H9 (cell line): ENCODE results near the gene FGD6. TPM values are rescaled to one million over a fixed set of nuclear protein-coding genes. Genes with fewer than 3 reads are reported as not detected.
"Not testable (repeated sequence)": the region's sequence is repeated elsewhere in the genome, so short reads cannot be mapped to it uniquely, and the experiment has no call there.

Source experiments
- DNase-seq: peaks from one replicate; pipeline ENCODE4 v3.0.0-alpha.2; 2017
- H2AFZ ChIP-seq: one replicate; pipeline ENCODE4 v1.6.1; 2013; ENCODE audit warnings: mild to moderate bottlenecking, low read length, control low read depth, moderate library complexity
- H2AK5ac ChIP-seq: 2 replicates; pipeline ENCODE4 v1.6.1; 2013; ENCODE audit warnings: low read length, control low read depth, mixed read lengths; ENCODE audit not compliant: insufficient read length
- H2BK120ac ChIP-seq: one replicate; pipeline ENCODE4 v1.6.1; 2013; ENCODE audit warnings: low read depth, mild to moderate bottlenecking, low read length, control low read depth, inconsistent platforms; ENCODE audit not compliant: poor library complexity, severe bottlenecking
- H2BK12ac ChIP-seq: 2 replicates; pipeline ENCODE4 v1.6.1; 2013; ENCODE audit warnings: low read length, control low read depth, mixed read lengths, low read depth; ENCODE audit not compliant: insufficient read length
- H2BK15ac ChIP-seq: 2 replicates; pipeline ENCODE4 v1.6.1; 2013; ENCODE audit warnings: low read depth, low read length, control low read depth
- H2BK20ac ChIP-seq: one replicate; pipeline ENCODE4 v1.6.1; 2013; ENCODE audit warnings: low read depth, mild to moderate bottlenecking, low read length, control low read depth, inconsistent platforms; ENCODE audit not compliant: poor library complexity, severe bottlenecking
- H2BK5ac ChIP-seq: 2 replicates; pipeline ENCODE4 v1.6.1; 2013; ENCODE audit warnings: low read length, control low read depth, mixed read lengths; ENCODE audit not compliant: insufficient read length
- H3K14ac ChIP-seq: 2 replicates; pipeline ENCODE4 v1.6.1; 2013; ENCODE audit warnings: low read length, control low read depth; ENCODE audit not compliant: insufficient read depth
- H3K18ac ChIP-seq: 2 replicates; pipeline ENCODE4 v1.6.1; 2013; ENCODE audit warnings: low read depth, mild to moderate bottlenecking, mixed read lengths, low read length, control low read depth; ENCODE audit not compliant: insufficient read length
- H3K23ac ChIP-seq: 2 replicates; pipeline ENCODE4 v1.6.1; 2013; ENCODE audit warnings: low read length, control low read depth, mixed read lengths, low read depth; ENCODE audit not compliant: insufficient read length
- H3K23me2 ChIP-seq: 2 replicates; pipeline ENCODE4 v1.6.1; 2013; ENCODE audit warnings: low read depth, mild to moderate bottlenecking, mixed read lengths, low read length, control low read depth; ENCODE audit not compliant: insufficient read length, poor library complexity, severe bottlenecking
- H3K27ac ChIP-seq: 2 replicates; pipeline ENCODE4 v1.5.1; 2013; ENCODE audit warnings: low read length, control low read depth, mixed read lengths, low read depth; ENCODE audit not compliant: insufficient read length
- H3K27me3 ChIP-seq: 2 replicates; pipeline ENCODE4 v1.6.1; 2013; ENCODE audit warnings: low read length, control low read depth, inconsistent platforms; ENCODE audit not compliant: insufficient read depth
- H3K4ac ChIP-seq: 2 replicates; pipeline ENCODE4 v1.6.1; 2013; ENCODE audit warnings: low read depth, mild to moderate bottlenecking, control low read depth, inconsistent platforms, low read length, moderate library complexity
- H3K4me1 ChIP-seq: 2 replicates; pipeline ENCODE4 v1.6.1; 2013; ENCODE audit warnings: low read length, control low read depth, inconsistent platforms; ENCODE audit not compliant: insufficient read depth
- H3K4me2 ChIP-seq: 2 replicates; pipeline ENCODE4 v1.6.1; 2013; ENCODE audit warnings: low read length, control low read depth, mixed read lengths; ENCODE audit not compliant: insufficient read length, insufficient read depth
- H3K56ac ChIP-seq: 2 replicates; pipeline ENCODE4 v1.6.1; 2013; ENCODE audit warnings: low read depth, mild to moderate bottlenecking, mixed read lengths, low read length, control low read depth; ENCODE audit not compliant: insufficient read length
- H3K79me1 ChIP-seq: 2 replicates; pipeline ENCODE4 v1.6.1; 2013; ENCODE audit warnings: low read depth, mild to moderate bottlenecking, moderate library complexity, low read length, control low read depth, inconsistent platforms; ENCODE audit not compliant: insufficient read depth, poor library complexity, severe bottlenecking
- H3K79me2 ChIP-seq: 2 replicates; pipeline ENCODE4 v1.6.1; 2013; ENCODE audit warnings: low read length, control low read depth, inconsistent platforms; ENCODE audit not compliant: insufficient read depth
- H3K9ac ChIP-seq: 2 replicates; pipeline ENCODE4 v1.6.1; 2013; ENCODE audit warnings: low read length, control low read depth, mixed read lengths; ENCODE audit not compliant: insufficient read length; ENCODE audit errors: extremely low read depth
- H3K9me3 ChIP-seq: one replicate; pipeline ENCODE4 v1.6.1; 2013; ENCODE audit warnings: low read depth, low read length, inconsistent platforms; ENCODE audit not compliant: control insufficient read depth
- H3T11ph ChIP-seq: one replicate; pipeline ENCODE4 v1.6.1; 2013; ENCODE audit warnings: mild to moderate bottlenecking, low read length, control low read depth, inconsistent platforms
- H4K20me1 ChIP-seq: one replicate; pipeline ENCODE4 v1.6.1; 2013; ENCODE audit not compliant: control insufficient read depth, insufficient read length, insufficient read depth
- H4K5ac ChIP-seq: 2 replicates; pipeline ENCODE4 v1.6.1; 2013; ENCODE audit warnings: low read depth, mild to moderate bottlenecking, mixed read lengths, low read length, control low read depth; ENCODE audit not compliant: insufficient read length
- H4K8ac ChIP-seq: replicated peaks from 2 replicates; pipeline ENCODE4 v1.6.1; 2013; ENCODE audit warnings: low read length, control low read depth, mixed read lengths, low read depth; ENCODE audit not compliant: insufficient read length
- H4K91ac ChIP-seq: 2 replicates; pipeline ENCODE4 v1.6.1; 2013; ENCODE audit warnings: low read depth, mild to moderate bottlenecking, moderate library complexity, mixed read lengths, low read length, control low read depth; ENCODE audit not compliant: insufficient read length
- H3K27ac Mint-ChIP-seq, 3 experiments: 2 replicates in 2 of 3; 3 replicates in 1 of 3; pipeline ENCODE4 v1.8.0; 2020 to 2021; ENCODE audit warnings: mixed read lengths in 3 of 3, mild to moderate bottlenecking in 1 of 3, moderate library complexity in 1 of 3
- H3K27me3 Mint-ChIP-seq: 2 replicates; pipeline ENCODE4 v1.8.0; 2021; ENCODE audit warnings: low read depth, mild to moderate bottlenecking, moderate library complexity, mixed read lengths
- H3K36me3 Mint-ChIP-seq, 3 experiments: 2 replicates in 2 of 3; 3 replicates in 1 of 3; pipeline ENCODE4 v1.8.0; 2020 to 2021; ENCODE audit warnings: low read depth in 3 of 3, mixed read lengths in 3 of 3; ENCODE audit not compliant: insufficient read depth in 1 of 3
- H3K4me1 Mint-ChIP-seq, 2 experiments: 2 replicates each; pipeline ENCODE4 v1.8.0; 2020; ENCODE audit warnings: mixed read lengths in 2 of 2
- H3K4me3 Mint-ChIP-seq, 2 experiments: 2 replicates in 1 of 2; 3 replicates in 1 of 2; pipeline ENCODE4 v1.8.0; 2020 to 2021; ENCODE audit warnings: mild to moderate bottlenecking in 2 of 2, mixed read lengths in 2 of 2, moderate library complexity in 1 of 2
- H3K9me3 Mint-ChIP-seq, 2 experiments: 2 replicates in 1 of 2; 3 replicates in 1 of 2; pipeline ENCODE4 v1.8.0; 2020; ENCODE audit warnings: mild to moderate bottlenecking in 2 of 2, mixed read lengths in 2 of 2, moderate library complexity in 1 of 2
- WGBS: extraction: QIAGEN DNeasy Blood & Tissue Kit; methylation state at CpG from one replicate; pipeline ENCODE4 v1.1.7; 2013; ENCODE audit warnings: missing lambda C conversion rate, low lambda C conversion rate, mixed read lengths; ENCODE audit not compliant: insufficient read length; ENCODE audit errors: extremely low coverage; 5-methylcytosine and 5-hydroxymethylcytosine counted together
- total RNA-seq: library from RNA; stranded (reverse); gene quantifications from 2 replicates; pipeline ENCODE4 v1.2.1, GENCODE V29; 2021
- TF ChIP-seq, protein P1 (sequence below): fragments of 200-600 bp; sonication (generic); conservative IDR thresholded peaks from 3 replicates; pipeline ENCODE4 v1.8.0; 2021; ENCODE audit warnings: antibody characterized with exemption, mild to moderate bottlenecking

FGD6 gene
- total RNA-seq, 1 experiment from 2014 or later, result 39.5 TPM

DNA sequence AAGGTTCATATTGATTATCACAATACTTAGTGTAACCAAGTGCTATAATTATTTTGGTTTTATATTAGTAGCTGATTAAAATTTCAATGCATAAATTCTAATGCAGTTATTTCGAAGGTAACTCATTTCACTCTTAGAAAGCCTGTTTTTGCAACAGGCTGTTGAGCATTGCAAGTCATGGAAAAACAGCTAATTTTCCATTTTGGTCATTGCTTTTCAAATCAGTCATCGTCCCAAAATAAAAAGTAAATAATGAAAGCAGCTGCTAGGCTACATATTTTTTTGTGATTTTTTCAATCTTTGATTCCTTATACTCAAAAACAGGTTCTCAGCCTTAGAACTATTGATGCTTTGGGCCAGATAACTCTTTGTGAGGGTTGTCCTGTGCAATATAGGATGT, 23.3 kb upstream of the FGD6 start:
- H3K14ac ChIP-seq, result no peak overlapping the region
- DNase-seq, result no peak
- H4K5ac ChIP-seq, result no peak overlapping the region
- Mint-ChIP-seq H3K4me1 (peaks cover 0 to 7% of the 10 kb centered on the region in 2 experiments; a peak in 1 of 4 replicates), H3K4me3 (no peak overlapping the region), H3K36me3 (peaks cover 25 to 50% (median 38%) of the 10 kb centered on the region in 3 experiments), H3K27me3 (no peaks in the 10 kb centered on the region), H3K9me3 (peaks cover 9 to 10% of the 10 kb centered on the region in 2 experiments), H3K27ac (no peak overlapping the region)
- H3K56ac ChIP-seq, result no peak overlapping the region
- H4K91ac ChIP-seq, result no peak overlapping the region
- H3K9me3 ChIP-seq, result no peaks in the 10 kb centered on the region
- no peak overlapping the region for H2BK15ac ChIP-seq
- no CpG with 5 or more reads among the region's 2 CpGs for WGBS
- no peak overlapping the region for H2AK5ac ChIP-seq
- no peak overlapping the region for H2BK120ac ChIP-seq
- no peak overlapping the region for H3K4me2 ChIP-seq
- H2AFZ ChIP-seq, result no peak overlapping the region
- H3K4me1 ChIP-seq, result no peaks in the 10 kb centered on the region
- H3K27me3 ChIP-seq, result no peaks in the 10 kb centered on the region
- no peaks in the 10 kb centered on the region for H4K20me1 ChIP-seq
- H3T11ph ChIP-seq, result no peak overlapping the region
- peaks cover 4% of the 10 kb centered on the region; the same call in 1 of the 2 replicates for H3K79me2 ChIP-seq
- no peak overlapping the region for H2BK12ac ChIP-seq
- no peak overlapping the region for H3K23ac ChIP-seq
- H3K79me1 ChIP-seq, result peaks cover 3% of the 10 kb centered on the region
- no peak overlapping the region for H2BK5ac ChIP-seq
- TF ChIP-seq, protein P1, sequence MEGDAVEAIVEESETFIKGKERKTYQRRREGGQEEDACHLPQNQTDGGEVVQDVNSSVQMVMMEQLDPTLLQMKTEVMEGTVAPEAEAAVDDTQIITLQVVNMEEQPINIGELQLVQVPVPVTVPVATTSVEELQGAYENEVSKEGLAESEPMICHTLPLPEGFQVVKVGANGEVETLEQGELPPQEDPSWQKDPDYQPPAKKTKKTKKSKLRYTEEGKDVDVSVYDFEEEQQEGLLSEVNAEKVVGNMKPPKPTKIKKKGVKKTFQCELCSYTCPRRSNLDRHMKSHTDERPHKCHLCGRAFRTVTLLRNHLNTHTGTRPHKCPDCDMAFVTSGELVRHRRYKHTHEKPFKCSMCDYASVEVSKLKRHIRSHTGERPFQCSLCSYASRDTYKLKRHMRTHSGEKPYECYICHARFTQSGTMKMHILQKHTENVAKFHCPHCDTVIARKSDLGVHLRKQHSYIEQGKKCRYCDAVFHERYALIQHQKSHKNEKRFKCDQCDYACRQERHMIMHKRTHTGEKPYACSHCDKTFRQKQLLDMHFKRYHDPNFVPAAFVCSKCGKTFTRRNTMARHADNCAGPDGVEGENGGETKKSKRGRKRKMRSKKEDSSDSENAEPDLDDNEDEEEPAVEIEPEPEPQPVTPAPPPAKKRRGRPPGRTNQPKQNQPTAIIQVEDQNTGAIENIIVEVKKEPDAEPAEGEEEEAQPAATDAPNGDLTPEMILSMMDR, result no peak
- H3K9ac ChIP-seq, result no peak overlapping the region
- no peak overlapping the region for H3K27ac ChIP-seq
- no peak overlapping the region for H4K8ac ChIP-seq
- no peaks in the 10 kb centered on the region for H3K23me2 ChIP-seq
- no peak overlapping the region for H2BK20ac ChIP-seq
- no peak overlapping the region for H3K18ac ChIP-seq
- H3K4ac ChIP-seq, result no peak overlapping the region

DNA sequence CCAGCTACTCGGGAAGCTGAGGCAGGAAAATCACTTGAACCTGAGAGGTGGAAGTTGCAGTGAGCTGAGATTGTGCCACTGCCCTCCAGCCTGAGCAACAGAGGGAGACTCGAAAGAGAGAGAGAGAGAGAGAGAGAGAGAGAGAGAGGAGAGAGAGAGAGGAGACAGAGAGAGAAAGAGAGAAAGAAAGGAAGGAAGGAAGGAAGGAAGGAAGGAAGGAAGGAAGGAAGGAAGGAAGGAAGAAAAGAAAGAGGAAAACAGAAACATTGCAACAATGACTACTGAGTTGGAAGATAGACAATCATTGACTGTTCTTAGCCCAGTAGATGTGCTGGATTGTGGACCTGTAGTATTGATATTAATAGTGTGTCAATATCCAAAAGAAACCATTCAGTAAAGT, 22.6 kb upstream of the FGD6 start:
- H3K14ac ChIP-seq, H2BK15ac ChIP-seq, H2BK12ac ChIP-seq, H3K4ac ChIP-seq, H3K4me3 Mint-ChIP-seq, H2BK20ac ChIP-seq, H3K23ac ChIP-seq, H3K4me2 ChIP-seq, H3T11ph ChIP-seq, H3K79me2 ChIP-seq, H3K27ac ChIP-seq, H3K4me1 Mint-ChIP-seq, H3K79me1 ChIP-seq, H4K20me1 ChIP-seq, H3K56ac ChIP-seq, H3K27me3 Mint-ChIP-seq, H3K23me2 ChIP-seq, H3K9me3 ChIP-seq, H3K4me1 ChIP-seq, H3K18ac ChIP-seq, H2BK5ac ChIP-seq, H4K8ac ChIP-seq, H4K91ac ChIP-seq, H3K27me3 ChIP-seq, H3K9ac ChIP-seq, H2AK5ac ChIP-seq, H2AFZ ChIP-seq, H2BK120ac ChIP-seq, H4K5ac ChIP-seq, DNase-seq: not testable (repeated sequence)
- H3K27ac Mint-ChIP-seq, result peak overlapping the region in 2 of 3 experiments; percentile 41 to 89; a peak in 4 of 7 replicates
- peaks cover 25 to 47% (median 33%) of the 10 kb centered on the region in 3 experiments for H3K36me3 Mint-ChIP-seq
- peaks cover 10% of the 10 kb centered on the region in 2 experiments for H3K9me3 Mint-ChIP-seq
- no CpG with 5 or more reads among the region's 2 CpGs for WGBS
